Measurements from ENCODE around the gene BMX.

BMX gene

GRCh38 chrX:15500497-15500966 lies at the start of gene BMX:
BMX (plus strand) TSS chrX:15500807; CDS start chrX:15508354, 7,547 bp downstream.
- DNase-seq (ENCODE audit: low spot score): no peak

- DNase-seq (ENCODE audit: low spot score): no peak
Measured at GRCh38 chrX:15451913-15452312, 48.7 kb upstream of the BMX start.

GRCh38 chrX:15464704-15465103 lies 35.9 kb upstream of the BMX start:
- DNase-seq (ENCODE audit: low spot score): no peak

GRCh38 chrX:15465347-15465746 lies 35.3 kb upstream of the BMX start:
- DNase-seq (ENCODE audit: low spot score): no peak

GRCh38 chrX:15465896-15466651 lies 34.5 kb upstream of the BMX start:
- no peak for DNase-seq (ENCODE audit: low spot score)

DNA sequence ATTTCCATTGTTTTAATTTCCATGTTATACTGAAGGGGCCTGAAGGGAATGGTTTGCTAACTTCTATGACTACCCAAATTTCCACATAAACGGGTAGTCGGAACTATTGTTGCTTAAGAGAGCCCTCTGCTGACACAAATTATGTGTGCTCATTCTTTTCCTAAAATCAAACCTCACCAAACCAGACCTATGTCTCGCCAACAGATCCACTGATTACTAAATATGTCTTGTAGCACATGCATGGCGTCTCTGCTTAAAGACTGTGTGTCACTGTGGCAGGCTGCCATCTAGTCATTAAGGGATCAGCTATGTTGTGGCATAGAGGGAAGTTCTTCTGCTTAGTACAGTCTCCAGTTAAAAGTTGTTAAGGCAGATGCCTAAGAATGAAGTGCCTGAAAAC lies 32.6 kb upstream of the BMX start:
- no peak for DNase-seq (ENCODE audit: low spot score)

GRCh38 chrX:15469613-15470012 lies 31.0 kb upstream of the BMX start:
- no peak for DNase-seq (ENCODE audit: low spot score)

DNA sequence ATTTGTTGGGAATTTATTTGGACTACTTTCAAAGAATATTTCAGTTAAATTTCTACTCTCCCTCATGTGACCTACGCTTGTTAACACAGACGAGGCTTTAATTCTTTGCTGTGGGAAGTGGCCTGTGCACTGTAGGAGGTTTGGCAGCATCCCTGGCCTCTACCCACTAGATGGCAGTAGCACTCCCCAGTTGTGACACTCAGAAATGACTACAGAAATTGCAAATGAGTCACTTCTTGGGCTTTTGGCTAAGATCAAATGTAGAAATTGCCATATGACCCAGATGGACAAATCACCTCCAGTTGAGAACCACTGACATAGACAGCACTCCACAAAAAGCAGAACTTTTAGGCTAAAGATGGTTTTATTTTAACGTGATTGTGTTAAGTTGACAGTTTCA lies 29.6 kb upstream of the BMX start:
- no peak for DNase-seq (ENCODE audit: low spot score)

DNA sequence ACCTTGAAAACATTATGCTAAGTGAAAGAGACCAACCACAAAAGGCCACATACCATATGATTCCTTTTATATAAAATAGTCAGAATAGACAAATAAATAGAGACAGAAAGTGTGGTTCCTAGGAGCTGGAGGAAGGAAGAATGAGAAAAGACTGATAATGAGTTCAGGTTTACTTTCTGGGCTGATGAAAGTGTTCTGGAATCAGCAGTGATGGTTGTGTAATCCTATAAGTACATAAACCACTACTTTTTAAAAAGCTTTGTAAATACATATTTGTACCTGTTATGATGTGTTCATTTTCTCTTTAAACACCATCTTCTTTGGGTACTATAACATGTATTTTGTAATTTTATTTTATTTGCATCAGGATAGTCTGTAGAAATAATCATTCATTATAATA lies 28.1 kb upstream of the BMX start:
- no peak for DNase-seq (ENCODE audit: low spot score)

DNA sequence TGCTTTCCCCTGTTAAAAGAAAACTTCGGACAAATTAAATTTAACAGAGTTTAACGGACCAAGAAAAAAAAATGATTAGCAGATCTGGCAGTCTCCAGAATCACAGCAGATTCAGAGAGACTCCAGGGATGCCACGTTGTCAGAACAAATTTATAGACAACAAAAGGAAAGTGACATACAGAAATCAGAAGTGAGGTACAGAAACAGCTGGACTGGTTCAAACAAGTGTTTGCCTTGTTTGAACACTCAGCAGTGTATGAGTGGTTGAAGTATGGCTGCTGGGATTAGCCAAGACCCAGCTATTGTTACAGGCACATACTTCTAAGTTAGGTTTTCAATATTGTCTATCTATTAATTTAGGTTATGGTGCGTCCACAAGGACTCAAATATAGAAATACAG lies 26.6 kb upstream of the BMX start:
- DNase-seq (ENCODE audit: low spot score): no peak

GRCh38 chrX:15475021-15475420 lies 25.6 kb upstream of the BMX start:
- DNase-seq (ENCODE audit: low spot score): no peak

GRCh38 chrX:15475486-15475885 lies 25.1 kb upstream of the BMX start:
- DNase-seq (ENCODE audit: low spot score): no peak

- no peak for DNase-seq (ENCODE audit: low spot score)
Measured at GRCh38 chrX:15483891-15484290, 16.7 kb upstream of the BMX start.

DNA sequence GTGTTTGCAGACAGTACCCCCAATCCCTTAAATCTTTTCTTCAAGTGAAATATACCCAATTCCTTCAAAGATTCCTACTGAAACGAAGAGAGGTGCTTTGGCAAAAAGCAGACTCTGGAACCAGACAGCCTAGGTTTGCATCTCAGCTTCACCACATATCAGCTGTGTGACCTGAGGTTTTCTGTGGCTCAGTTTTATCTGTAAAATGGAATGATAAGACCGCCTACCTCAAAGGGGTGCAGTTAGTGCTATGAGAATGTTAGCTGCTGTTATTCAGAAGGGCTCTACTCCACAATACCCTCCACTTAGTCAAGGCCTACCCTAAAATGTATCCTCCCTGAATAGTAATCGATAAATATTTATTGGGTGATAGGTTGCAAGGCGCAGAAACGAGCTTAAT lies 8.1 kb upstream of the BMX start:
- no peak for DNase-seq (ENCODE audit: low spot score)

DNA sequence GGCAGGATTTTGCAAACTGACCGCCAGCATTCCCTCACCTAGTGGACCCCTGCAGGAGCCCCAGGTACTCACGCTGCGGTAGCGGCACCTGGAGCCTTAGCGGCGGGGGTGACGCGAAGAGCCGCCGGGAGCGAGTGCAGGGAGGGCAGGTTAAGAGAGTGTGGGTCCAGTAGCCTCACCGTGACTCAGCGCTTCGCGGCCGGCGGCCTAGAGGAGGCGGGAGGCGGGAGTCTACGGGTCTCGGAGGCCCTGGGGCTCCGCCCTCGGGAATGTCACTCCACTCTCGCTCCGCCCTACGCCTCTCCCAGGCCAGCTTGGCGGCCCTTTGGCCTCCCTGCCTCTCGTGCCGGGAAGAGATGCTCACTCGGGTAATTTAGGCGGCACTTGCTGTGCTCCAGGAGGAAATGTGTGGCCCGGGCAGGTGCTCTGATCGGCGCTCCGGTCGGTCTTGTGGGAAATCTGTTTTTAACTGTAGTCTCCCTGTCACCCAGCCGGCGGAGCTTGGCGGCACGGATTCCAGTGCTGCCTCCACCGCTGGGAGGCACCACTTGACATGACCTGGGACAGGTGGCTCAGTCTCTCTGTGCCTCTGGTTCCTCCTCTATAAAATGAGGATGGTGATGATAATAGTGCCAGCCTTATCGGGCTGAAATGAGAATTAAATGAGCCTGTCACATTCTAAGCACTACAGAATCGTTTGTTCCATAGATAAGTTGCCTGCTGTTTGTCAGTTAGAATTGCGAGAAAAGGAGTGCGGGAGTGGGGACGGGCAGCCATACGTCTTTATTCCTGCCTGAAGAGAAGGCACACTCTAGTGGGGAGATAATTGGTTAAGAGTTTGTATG lies 7.3 kb upstream of the BMX start, which contains the start of gene PIR:
Gene PIR, minus strand, starts transcription at position 216 of the 845 bp plus-strand sequence. CDS start 2,076 bp downstream, outside the sequence.
- peak; percentile 45 for DNase-seq (ENCODE audit: low spot score)

- no peak for DNase-seq (ENCODE audit: low spot score)
Measured at GRCh38 chrX:15495801-15496200, 4.8 kb upstream of the BMX start.

DNA sequence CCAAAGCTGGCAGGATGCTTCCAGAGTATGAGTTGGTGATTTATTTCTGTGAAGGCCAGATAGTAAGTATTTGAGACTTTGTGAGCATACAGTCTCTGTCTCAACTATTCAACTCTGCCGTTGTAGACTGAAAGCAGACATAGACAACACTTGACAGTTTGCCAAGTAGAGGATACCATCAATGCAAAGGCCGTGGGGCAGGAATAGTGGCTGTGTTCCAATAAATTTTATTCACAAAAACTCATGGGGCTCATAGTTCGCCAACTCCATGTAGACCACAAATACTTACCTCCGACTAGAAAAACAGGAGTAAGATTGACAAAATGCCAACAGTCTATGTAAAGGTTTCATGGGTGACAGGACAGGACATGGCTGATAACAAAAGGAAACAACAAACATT lies 3.8 kb upstream of the BMX start:
- no peak for DNase-seq (ENCODE audit: low spot score)

- DNase-seq (ENCODE audit: low spot score): peak; percentile 40
Measured at GRCh38 chrX:15497865-15498264, 2.7 kb upstream of the BMX start.

DNA sequence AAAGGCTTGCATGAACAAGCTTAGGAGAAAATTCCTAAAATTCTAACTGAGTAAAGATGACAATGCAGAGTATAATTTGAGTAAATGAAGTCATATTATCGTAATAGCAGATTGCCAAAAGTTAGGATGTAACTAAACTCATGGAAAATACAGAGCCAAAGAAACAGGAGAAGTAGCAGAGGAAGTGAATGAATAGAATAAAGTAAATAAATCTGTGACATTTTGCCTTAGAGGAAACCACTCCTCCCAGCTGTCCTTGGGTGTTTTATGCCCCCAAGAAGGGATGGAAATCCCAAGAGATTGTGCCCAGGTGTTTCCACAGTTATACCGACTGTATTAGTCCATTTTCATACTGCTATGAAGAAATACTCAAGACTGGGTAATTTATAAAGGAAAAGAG lies 1.9 kb upstream of the BMX start:
- no peak for DNase-seq (ENCODE audit: low spot score)

- no peak for DNase-seq (ENCODE audit: low spot score)
Measured at GRCh38 chrX:15499976-15500375, 631 bp upstream of the BMX start.

- DNase-seq (ENCODE audit: low spot score): no peak
Measured at GRCh38 chrX:15501506-15501905, 899 bp downstream of the BMX start.

- no peak for DNase-seq (ENCODE audit: low spot score)
Measured at GRCh38 chrX:15504661-15505060, 4.1 kb downstream of the BMX start.

- no peak for DNase-seq (ENCODE audit: low spot score)
Measured at GRCh38 chrX:15505101-15505500, 4.5 kb downstream of the BMX start.
